Measurements from ENCODE around the gene LRRK1.

LRRK1 gene

DNA sequence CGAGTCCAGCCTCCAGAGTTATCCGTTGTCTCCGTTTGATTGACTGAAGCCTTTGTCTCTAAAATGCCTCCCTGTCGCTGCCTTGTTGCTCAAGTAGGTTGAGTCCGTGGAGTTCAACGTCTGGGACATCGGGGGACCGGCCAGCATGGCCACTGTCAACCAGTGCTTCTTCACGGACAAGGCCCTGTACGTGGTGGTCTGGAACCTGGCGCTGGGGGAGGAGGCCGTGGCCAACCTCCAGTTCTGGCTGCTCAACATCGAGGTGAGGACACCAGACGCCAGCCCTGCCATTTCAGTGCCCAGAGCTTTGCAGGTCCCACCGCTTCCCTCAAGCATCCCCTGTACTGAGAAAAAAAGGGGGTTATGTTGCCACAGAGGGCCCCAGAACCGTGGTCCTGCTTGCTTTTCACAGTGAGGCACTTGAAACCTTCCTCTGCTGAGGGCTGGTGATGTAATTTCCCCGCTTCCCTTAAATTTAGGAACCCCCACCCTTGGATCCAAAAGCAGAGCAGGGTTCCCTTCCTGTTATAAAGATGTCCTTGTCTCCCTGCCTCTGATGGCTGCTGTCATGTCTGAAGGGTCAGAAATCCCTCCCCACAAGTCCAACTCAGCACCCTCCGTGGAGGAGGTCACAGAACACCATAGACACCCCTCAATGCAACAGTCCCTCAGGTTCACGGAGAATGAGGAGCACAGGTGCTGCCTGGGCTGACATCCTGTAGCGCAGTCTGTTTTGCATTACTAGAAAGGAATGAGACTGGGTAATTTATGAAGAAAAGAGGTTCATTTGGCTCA, 105.7 kb downstream of the LRRK1 start:
- H3K79me2 ChIP-seq (ENCODE audit: control insufficient read depth, insufficient read depth, low read length, poor library complexity), result no peaks in the 10 kb centered on the region
- no peak overlapping the region for H3K14ac ChIP-seq (ENCODE audit: low read length)
- no CpG with 5 or more reads among the region's 20 CpGs for WGBS (ENCODE audit: extremely low coverage, insufficient coverage, insufficient read length)
- no peak overlapping the region for H3K18ac ChIP-seq (ENCODE audit: low read length)
- no peaks in the 10 kb centered on the region for H3K27me3 ChIP-seq (ENCODE audit: insufficient read depth, low read length)
- no peak overlapping the region for H2AFZ ChIP-seq (ENCODE audit: insufficient read depth, low read length, poor library complexity)
- no peak overlapping the region for H3K23ac ChIP-seq (ENCODE audit: low read length)
- no peak overlapping the region for H3K9ac ChIP-seq (ENCODE audit: low read length)
- no peak overlapping the region for H2BK12ac ChIP-seq (ENCODE audit: low read length)
- H2AK5ac ChIP-seq (ENCODE audit: low read length), result no peak overlapping the region
- no peak overlapping the region for H4K12ac ChIP-seq (ENCODE audit: low read depth, low read length)
- H3K9me3 ChIP-seq (ENCODE audit: insufficient read depth, low read depth, low read length), result no peaks in the 10 kb centered on the region
- H3K27ac ChIP-seq (ENCODE audit: low read depth, low read length), result no peak overlapping the region
- H3K4me3 ChIP-seq (ENCODE audit: low read depth, low read length), result no peak overlapping the region
- no peak overlapping the region for H4K91ac ChIP-seq (ENCODE audit: low read depth, low read length)
- H3K4me1 ChIP-seq (ENCODE audit: control insufficient read depth in 1 of 2, insufficient read depth in 2 of 2, low read length in 2 of 2), result no peaks in the 10 kb centered on the region
- no peaks in the 10 kb centered on the region for H3K79me1 ChIP-seq (ENCODE audit: low read length)
- DNase-seq, result no peak
- no peak overlapping the region for H3K4me2 ChIP-seq (ENCODE audit: low read length)
- no peaks in the 10 kb centered on the region for H3K36me3 ChIP-seq (ENCODE audit: control insufficient read depth in 1 of 2, insufficient read depth in 2 of 2, low read length in 2 of 2)
- no peak overlapping the region for H2BK120ac ChIP-seq (ENCODE audit: insufficient read depth, low read length, poor library complexity)
- no peak overlapping the region for H2BK5ac ChIP-seq (ENCODE audit: low read depth, low read length, poor library complexity)
- H4K8ac ChIP-seq (ENCODE audit: low read depth, low read length), result no peak overlapping the region
- H3K4ac ChIP-seq (ENCODE audit: low read depth, low read length), result no peak overlapping the region

- no peaks in the 10 kb centered on the region for H3K9me3 ChIP-seq (ENCODE audit: insufficient read depth, low read depth, low read length)
- no peak overlapping the region for H4K8ac ChIP-seq (ENCODE audit: low read depth, low read length)
- H3K14ac ChIP-seq (ENCODE audit: low read length), result no peak overlapping the region
- no peak overlapping the region for H2BK5ac ChIP-seq (ENCODE audit: low read depth, low read length, poor library complexity)
- H3K27ac ChIP-seq (ENCODE audit: low read depth, low read length), result no peak overlapping the region
- H2BK12ac ChIP-seq (ENCODE audit: low read length), result no peak overlapping the region
- H4K91ac ChIP-seq (ENCODE audit: low read depth, low read length), result no peak overlapping the region
- no peak overlapping the region for H3K18ac ChIP-seq (ENCODE audit: low read length)
- no peak overlapping the region for H3K4ac ChIP-seq (ENCODE audit: low read depth, low read length)
- no CpG with 5 or more reads among the region's 6 CpGs for WGBS (ENCODE audit: extremely low coverage, insufficient coverage, insufficient read length)
- no peak for DNase-seq
- no peaks in the 10 kb centered on the region for H3K36me3 ChIP-seq (ENCODE audit: control insufficient read depth in 1 of 2, insufficient read depth in 2 of 2, low read length in 2 of 2)
- no peak overlapping the region for H2AK5ac ChIP-seq (ENCODE audit: low read length)
- no peak overlapping the region for H4K12ac ChIP-seq (ENCODE audit: low read depth, low read length)
- no peaks in the 10 kb centered on the region for H3K79me1 ChIP-seq (ENCODE audit: low read length)
- H3K9ac ChIP-seq (ENCODE audit: low read length), result no peak overlapping the region
- no peak overlapping the region for H3K4me3 ChIP-seq (ENCODE audit: low read depth, low read length)
- H3K27me3 ChIP-seq (ENCODE audit: insufficient read depth, low read length), result no peaks in the 10 kb centered on the region
- H2BK120ac ChIP-seq (ENCODE audit: insufficient read depth, low read length, poor library complexity), result no peak overlapping the region
- no peak overlapping the region for H3K23ac ChIP-seq (ENCODE audit: low read length)
- H3K4me2 ChIP-seq (ENCODE audit: low read length), result no peak overlapping the region
- H3K79me2 ChIP-seq (ENCODE audit: control insufficient read depth, insufficient read depth, low read length, poor library complexity), result no peaks in the 10 kb centered on the region
- no peak overlapping the region for H2AFZ ChIP-seq (ENCODE audit: insufficient read depth, low read length, poor library complexity)
- H3K4me1 ChIP-seq (ENCODE audit: control insufficient read depth in 1 of 2, insufficient read depth in 2 of 2, low read length in 2 of 2), result no peaks in the 10 kb centered on the region
These were observed 106.3 kb downstream of the LRRK1 start for GRCh38 chr15:101025501-101025885.

GRCh38 chr15:101025896-101026631, 106.9 kb downstream of the LRRK1 start:
- Histone ChIP-seq H3K79me1 (ENCODE audit: low read length) (no peaks in the 10 kb centered on the region), H2BK12ac (ENCODE audit: low read length) (no peak overlapping the region), H3K27ac (ENCODE audit: low read depth, low read length) (no peak overlapping the region), H3K4me2 (ENCODE audit: low read length) (no peak overlapping the region), H3K4me3 (ENCODE audit: low read depth, low read length) (no peak overlapping the region), H3K23ac (ENCODE audit: low read length) (no peak overlapping the region), H3K14ac (ENCODE audit: low read length) (no peak overlapping the region), H3K4me1 (ENCODE audit: control insufficient read depth in 1 of 2, insufficient read depth in 2 of 2, low read length in 2 of 2) (no peaks in the 10 kb centered on the region), H3K27me3 (ENCODE audit: insufficient read depth, low read length) (no peaks in the 10 kb centered on the region), H3K9ac (ENCODE audit: low read length) (no peak overlapping the region), H2AK5ac (ENCODE audit: low read length) (no peak overlapping the region), H2AFZ (ENCODE audit: insufficient read depth, low read length, poor library complexity) (no peak overlapping the region), H3K9me3 (ENCODE audit: insufficient read depth, low read depth, low read length) (no peaks in the 10 kb centered on the region), H4K12ac (ENCODE audit: low read depth, low read length) (no peak overlapping the region), H3K4ac (ENCODE audit: low read depth, low read length) (no peak overlapping the region), H3K79me2 (ENCODE audit: control insufficient read depth, insufficient read depth, low read length, poor library complexity) (no peaks in the 10 kb centered on the region), H4K8ac (ENCODE audit: low read depth, low read length) (no peak overlapping the region), H4K91ac (ENCODE audit: low read depth, low read length) (no peak overlapping the region), H2BK120ac (ENCODE audit: insufficient read depth, low read length, poor library complexity) (no peak overlapping the region), H2BK5ac (ENCODE audit: low read depth, low read length, poor library complexity) (no peak overlapping the region), H3K18ac (ENCODE audit: low read length) (no peak overlapping the region), H3K36me3 (ENCODE audit: control insufficient read depth in 1 of 2, insufficient read depth in 2 of 2, low read length in 2 of 2) (no peaks in the 10 kb centered on the region)
- DNase-seq, result no peak
- no CpG with 5 or more reads among the region's 17 CpGs for WGBS (ENCODE audit: extremely low coverage, insufficient coverage, insufficient read length)

GRCh38 chr15:101026656-101027272, 107.6 kb downstream of the LRRK1 start:
- Histone ChIP-seq H3K9ac (ENCODE audit: low read length) (no peak overlapping the region), H4K91ac (ENCODE audit: low read depth, low read length) (no peak overlapping the region), H3K18ac (ENCODE audit: low read length) (no peak overlapping the region), H2AFZ (ENCODE audit: insufficient read depth, low read length, poor library complexity) (no peak overlapping the region), H3K4me2 (ENCODE audit: low read length) (no peak overlapping the region), H3K27me3 (ENCODE audit: insufficient read depth, low read length) (no peaks in the 10 kb centered on the region), H3K4me1 (ENCODE audit: control insufficient read depth in 1 of 2, insufficient read depth in 2 of 2, low read length in 2 of 2) (no peaks in the 10 kb centered on the region), H2BK12ac (ENCODE audit: low read length) (no peak overlapping the region), H2AK5ac (ENCODE audit: low read length) (no peak overlapping the region), H2BK5ac (ENCODE audit: low read depth, low read length, poor library complexity) (no peak overlapping the region), H3K14ac (ENCODE audit: low read length) (no peak overlapping the region), H3K4me3 (ENCODE audit: low read depth, low read length) (no peak overlapping the region), H3K27ac (ENCODE audit: low read depth, low read length) (no peak overlapping the region), H3K9me3 (ENCODE audit: insufficient read depth, low read depth, low read length) (no peaks in the 10 kb centered on the region), H3K79me2 (ENCODE audit: control insufficient read depth, insufficient read depth, low read length, poor library complexity) (no peaks in the 10 kb centered on the region), H3K4ac (ENCODE audit: low read depth, low read length) (no peak overlapping the region), H4K12ac (ENCODE audit: low read depth, low read length) (no peak overlapping the region), H3K79me1 (ENCODE audit: low read length) (no peaks in the 10 kb centered on the region), H2BK120ac (ENCODE audit: insufficient read depth, low read length, poor library complexity) (no peak overlapping the region), H3K36me3 (ENCODE audit: control insufficient read depth in 1 of 2, insufficient read depth in 2 of 2, low read length in 2 of 2) (no peaks in the 10 kb centered on the region), H3K23ac (ENCODE audit: low read length) (no peak overlapping the region), H4K8ac (ENCODE audit: low read depth, low read length) (no peak overlapping the region)
- WGBS (ENCODE audit: extremely low coverage, insufficient coverage, insufficient read length), result no CpG with 5 or more reads among the region's 13 CpGs
- DNase-seq, result no peak

Measured in trophoblast cell (in vitro differentiated cells and primary cell).